Liver (tissue), 9 donors: ENCODE results near the gene WDHD1. TPM values are rescaled to one million over a fixed set of nuclear protein-coding genes. Genes with fewer than 3 reads are reported as not detected.

Experiments
- DNase-seq: peaks from one replicate; pipeline ENCODE4 v3.0.0-alpha.2; 2017; ENCODE audit warnings: low spot score
- H3K27ac ChIP-seq, 2 donors: one replicate each; pipeline ENCODE4 v1.7.0; 2013; ENCODE audit warnings: inconsistent platforms in 2 of 2, low read length in 2 of 2, control low read depth in 1 of 2, low read depth in 1 of 2, mild to moderate bottlenecking in 1 of 2
- H3K27me3 ChIP-seq, 4 donors: one replicate each; pipeline versions ENCODE4 v1.6.1 to v1.7.0; 2013; ENCODE audit warnings: low read length in 3 of 4, inconsistent platforms in 1 of 4, mild to moderate bottlenecking in 1 of 4, moderate library complexity in 1 of 4; ENCODE audit not compliant: control insufficient read depth in 4 of 4, insufficient read depth in 4 of 4
- H3K36me3 ChIP-seq, 4 donors: one replicate each; pipeline versions ENCODE4 v1.6.1 to v1.7.0; 2013; ENCODE audit warnings: low read length in 3 of 4, mild to moderate bottlenecking in 3 of 4, low read depth in 1 of 4, moderate library complexity in 1 of 4; ENCODE audit not compliant: control insufficient read depth in 4 of 4, insufficient read depth in 3 of 4
- H3K4me1 ChIP-seq, 4 donors: one replicate each; pipeline versions ENCODE4 v1.6.1 to v1.7.0; 2013; ENCODE audit warnings: low read length in 3 of 4, mild to moderate bottlenecking in 3 of 4, moderate library complexity in 1 of 4; ENCODE audit not compliant: control insufficient read depth in 4 of 4, insufficient read depth in 4 of 4
- H3K4me3 ChIP-seq, 3 donors: one replicate each; pipeline versions ENCODE4 v1.6.1 to v1.7.0; 2013; ENCODE audit warnings: low read length in 3 of 3, control low read depth in 1 of 3, low read depth in 1 of 3, mild to moderate bottlenecking in 1 of 3
- H3K9ac ChIP-seq, 2 donors: one replicate each; pipeline ENCODE4 v1.7.0; 2013; ENCODE audit warnings: low read length in 2 of 2, mild to moderate bottlenecking in 2 of 2, moderate library complexity in 2 of 2, control low read depth in 1 of 2, low read depth in 1 of 2
- H3K9me3 ChIP-seq, 4 donors: one replicate each; pipeline versions ENCODE4 v1.6.1 to v1.7.0; 2013; ENCODE audit warnings: low read length in 3 of 4; ENCODE audit not compliant: control insufficient read depth in 4 of 4
- EGR1 ChIP-seq, 2 donors: IDR thresholded peaks; 2 replicates each; pipeline ENCODE4 v1.6.1; 2016 to 2018; ENCODE audit warnings: antibody characterized with exemption in 2 of 2, low read depth in 2 of 2
- FOXA1 ChIP-seq: IDR thresholded peaks from 2 replicates; pipeline ENCODE4 v1.6.1; 2016; ENCODE audit warnings: antibody characterized with exemption
- GABPA ChIP-seq, 2 donors: IDR thresholded peaks in 1 of 2; conservative IDR thresholded peaks in 1 of 2; 2 replicates each; pipeline ENCODE4 v1.6.1; 2016; ENCODE audit warnings: antibody characterized with exemption in 2 of 2, mild to moderate bottlenecking in 1 of 2, moderate library complexity in 1 of 2
- HNF4A ChIP-seq, 2 donors: conservative IDR thresholded peaks; 2 replicates each; pipeline ENCODE4 v1.6.1; 2016; ENCODE audit warnings: antibody characterized with exemption in 2 of 2, mild to moderate bottlenecking in 2 of 2
- JUND ChIP-seq, 2 donors: IDR thresholded peaks; 2 replicates each; pipeline ENCODE4 v1.6.1; 2016; ENCODE audit warnings: antibody characterized with exemption in 2 of 2
- NR2F2 ChIP-seq: IDR thresholded peaks from 2 replicates; pipeline ENCODE4 v1.6.1; 2016; ENCODE audit warnings: antibody characterized with exemption
- RXRA ChIP-seq, 2 donors: IDR thresholded peaks; 2 replicates each; pipeline ENCODE4 v1.6.1; 2017 to 2018; ENCODE audit warnings: antibody characterized with exemption in 2 of 2, mild to moderate bottlenecking in 1 of 2
- SP1 ChIP-seq: IDR thresholded peaks from 2 replicates; pipeline ENCODE4 v1.6.1; 2018; ENCODE audit warnings: antibody characterized with exemption, mild to moderate bottlenecking
- TAF1 ChIP-seq: conservative IDR thresholded peaks from 2 replicates; pipeline ENCODE4 v1.6.1; 2016; ENCODE audit warnings: antibody characterized with exemption, mild to moderate bottlenecking
- YY1 ChIP-seq: IDR thresholded peaks from 2 replicates; pipeline ENCODE4 v1.6.1; 2016; ENCODE audit warnings: antibody characterized with exemption, mild to moderate bottlenecking
- WGBS: extraction: QIAGEN DNeasy Blood & Tissue Kit; methylation state at CpG from one replicate; pipeline ENCODE4 v1.1.7; 2013; 5-methylcytosine and 5-hydroxymethylcytosine counted together
- polyA plus RNA-seq, 2 donors: library from polyadenylated mRNA; stranded (reverse) in 1 of 2; unstranded in 1 of 2; fragments of 200-250 nt in 1 of 2; fragments of >200 nt in 1 of 2; fragmentation: Nextera tagmentation in 1 of 2; extraction: Ambion mirVana in 1 of 2; gene quantifications; one replicate each; pipeline versions ENCODE4 v1.2.1 to v1.2.3, GENCODE V29; 2013 to 2015
- total RNA-seq, 2 donors: library from RNA; depleted of rRNA; stranded (reverse); fragments of >200 nt; gene quantifications; one replicate each; pipeline ENCODE4 v1.2.3, GENCODE V29; 2014
- TF ChIP-seq, protein P1 (sequence below): fragments of 150-350 bp; IDR thresholded peaks from 2 replicates; pipeline ENCODE4 v1.5.1; 2017; ENCODE audit warnings: improper control_type of control experiment, low read depth, low read length; ENCODE audit not compliant: missing input control
- TF ChIP-seq, protein P2 (sequence below): IDR thresholded peaks from 2 replicates; pipeline ENCODE4 v1.6.1; 2016; ENCODE audit warnings: antibody characterized with exemption, mild to moderate bottlenecking
- TF ChIP-seq, protein P3 (sequence below): IDR thresholded peaks from 2 replicates; pipeline ENCODE4 v1.6.1; 2016; ENCODE audit warnings: antibody characterized with exemption
- TF ChIP-seq, protein P4 (sequence below): IDR thresholded peaks from 2 replicates; pipeline ENCODE4 v1.6.1; 2016; ENCODE audit warnings: antibody characterized with exemption
- donor health status: healthy.
- donor health status: healthy.
- donor health status: healthy.
- donor health status: healthy.
- donor health status: healthy.

Gene WDHD1
- total and polyA plus RNA-seq, 4 donors, result 0.18 to 14.1 (median 0.42) TPM

DNA sequence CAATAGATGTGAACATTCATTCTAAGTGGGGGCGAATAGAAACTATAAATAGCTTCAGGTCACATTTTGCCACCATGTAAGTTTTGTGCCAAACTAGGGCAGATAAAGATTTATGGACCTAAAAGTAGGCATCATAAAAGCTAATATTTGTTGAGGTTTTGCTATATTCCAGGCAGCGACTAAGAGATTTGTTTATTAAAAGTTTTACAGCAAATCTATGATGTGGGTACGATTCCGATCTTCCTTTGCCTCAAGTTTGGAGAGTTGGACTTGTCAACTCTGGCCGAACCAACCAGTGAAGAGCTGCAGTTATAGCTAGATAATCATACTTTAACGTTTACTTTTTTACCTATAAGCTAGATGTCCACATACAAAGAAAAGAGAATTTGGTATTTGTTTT is 26.1 kb upstream of the WDHD1 start:
- H3K4me1 ChIP-seq, result peaks cover 8 to 17% (median 14%) of the 10 kb centered on the region in 4 donors
- TF ChIP-seq, protein P1, sequence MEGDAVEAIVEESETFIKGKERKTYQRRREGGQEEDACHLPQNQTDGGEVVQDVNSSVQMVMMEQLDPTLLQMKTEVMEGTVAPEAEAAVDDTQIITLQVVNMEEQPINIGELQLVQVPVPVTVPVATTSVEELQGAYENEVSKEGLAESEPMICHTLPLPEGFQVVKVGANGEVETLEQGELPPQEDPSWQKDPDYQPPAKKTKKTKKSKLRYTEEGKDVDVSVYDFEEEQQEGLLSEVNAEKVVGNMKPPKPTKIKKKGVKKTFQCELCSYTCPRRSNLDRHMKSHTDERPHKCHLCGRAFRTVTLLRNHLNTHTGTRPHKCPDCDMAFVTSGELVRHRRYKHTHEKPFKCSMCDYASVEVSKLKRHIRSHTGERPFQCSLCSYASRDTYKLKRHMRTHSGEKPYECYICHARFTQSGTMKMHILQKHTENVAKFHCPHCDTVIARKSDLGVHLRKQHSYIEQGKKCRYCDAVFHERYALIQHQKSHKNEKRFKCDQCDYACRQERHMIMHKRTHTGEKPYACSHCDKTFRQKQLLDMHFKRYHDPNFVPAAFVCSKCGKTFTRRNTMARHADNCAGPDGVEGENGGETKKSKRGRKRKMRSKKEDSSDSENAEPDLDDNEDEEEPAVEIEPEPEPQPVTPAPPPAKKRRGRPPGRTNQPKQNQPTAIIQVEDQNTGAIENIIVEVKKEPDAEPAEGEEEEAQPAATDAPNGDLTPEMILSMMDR, result no peak
- TF ChIP-seq YY1, result no peak
- no peak for TF ChIP-seq NR2F2
- TF ChIP-seq, protein P2, sequence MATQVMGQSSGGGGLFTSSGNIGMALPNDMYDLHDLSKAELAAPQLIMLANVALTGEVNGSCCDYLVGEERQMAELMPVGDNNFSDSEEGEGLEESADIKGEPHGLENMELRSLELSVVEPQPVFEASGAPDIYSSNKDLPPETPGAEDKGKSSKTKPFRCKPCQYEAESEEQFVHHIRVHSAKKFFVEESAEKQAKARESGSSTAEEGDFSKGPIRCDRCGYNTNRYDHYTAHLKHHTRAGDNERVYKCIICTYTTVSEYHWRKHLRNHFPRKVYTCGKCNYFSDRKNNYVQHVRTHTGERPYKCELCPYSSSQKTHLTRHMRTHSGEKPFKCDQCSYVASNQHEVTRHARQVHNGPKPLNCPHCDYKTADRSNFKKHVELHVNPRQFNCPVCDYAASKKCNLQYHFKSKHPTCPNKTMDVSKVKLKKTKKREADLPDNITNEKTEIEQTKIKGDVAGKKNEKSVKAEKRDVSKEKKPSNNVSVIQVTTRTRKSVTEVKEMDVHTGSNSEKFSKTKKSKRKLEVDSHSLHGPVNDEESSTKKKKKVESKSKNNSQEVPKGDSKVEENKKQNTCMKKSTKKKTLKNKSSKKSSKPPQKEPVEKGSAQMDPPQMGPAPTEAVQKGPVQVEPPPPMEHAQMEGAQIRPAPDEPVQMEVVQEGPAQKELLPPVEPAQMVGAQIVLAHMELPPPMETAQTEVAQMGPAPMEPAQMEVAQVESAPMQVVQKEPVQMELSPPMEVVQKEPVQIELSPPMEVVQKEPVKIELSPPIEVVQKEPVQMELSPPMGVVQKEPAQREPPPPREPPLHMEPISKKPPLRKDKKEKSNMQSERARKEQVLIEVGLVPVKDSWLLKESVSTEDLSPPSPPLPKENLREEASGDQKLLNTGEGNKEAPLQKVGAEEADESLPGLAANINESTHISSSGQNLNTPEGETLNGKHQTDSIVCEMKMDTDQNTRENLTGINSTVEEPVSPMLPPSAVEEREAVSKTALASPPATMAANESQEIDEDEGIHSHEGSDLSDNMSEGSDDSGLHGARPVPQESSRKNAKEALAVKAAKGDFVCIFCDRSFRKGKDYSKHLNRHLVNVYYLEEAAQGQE, result no peak
- no peak for TF ChIP-seq GABPA (IDR thresholded peaks at IDR 0.05 in 1 of 2, conservative IDR thresholded peaks at IDR 0.05 in 1 of 2)
- TF ChIP-seq FOXA1, result no peak
- TF ChIP-seq JUND (IDR thresholded peaks at IDR 0.05), result no peak
- TF ChIP-seq, protein P3, sequence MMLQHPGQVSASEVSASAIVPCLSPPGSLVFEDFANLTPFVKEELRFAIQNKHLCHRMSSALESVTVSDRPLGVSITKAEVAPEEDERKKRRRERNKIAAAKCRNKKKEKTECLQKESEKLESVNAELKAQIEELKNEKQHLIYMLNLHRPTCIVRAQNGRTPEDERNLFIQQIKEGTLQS, result no peak
- TF ChIP-seq HNF4A (conservative IDR thresholded peaks at IDR 0.05), result no peak
- TF ChIP-seq EGR1 (IDR thresholded peaks at IDR 0.05; ENCODE audit: low read depth in 2 of 2), result no peak
- H3K4me3 ChIP-seq, result peak overlapping the region in 1 of 3 donors; percentile 92
- no peaks in the 10 kb centered on the region for H3K27me3 ChIP-seq
- 70% methylated on average over 6 of the region's 6 CpGs for WGBS
- peaks cover 0 to 4% (median 1%) of the 10 kb centered on the region in 4 donors for H3K36me3 ChIP-seq
- peak overlapping the region in 1 of 2 donors; percentile 88 for H3K9ac ChIP-seq
- DNase-seq, result no peak
- H3K27ac ChIP-seq, result peak overlapping the region; percentile 11 to 100
- no peaks in the 10 kb centered on the region for H3K9me3 ChIP-seq

DNA sequence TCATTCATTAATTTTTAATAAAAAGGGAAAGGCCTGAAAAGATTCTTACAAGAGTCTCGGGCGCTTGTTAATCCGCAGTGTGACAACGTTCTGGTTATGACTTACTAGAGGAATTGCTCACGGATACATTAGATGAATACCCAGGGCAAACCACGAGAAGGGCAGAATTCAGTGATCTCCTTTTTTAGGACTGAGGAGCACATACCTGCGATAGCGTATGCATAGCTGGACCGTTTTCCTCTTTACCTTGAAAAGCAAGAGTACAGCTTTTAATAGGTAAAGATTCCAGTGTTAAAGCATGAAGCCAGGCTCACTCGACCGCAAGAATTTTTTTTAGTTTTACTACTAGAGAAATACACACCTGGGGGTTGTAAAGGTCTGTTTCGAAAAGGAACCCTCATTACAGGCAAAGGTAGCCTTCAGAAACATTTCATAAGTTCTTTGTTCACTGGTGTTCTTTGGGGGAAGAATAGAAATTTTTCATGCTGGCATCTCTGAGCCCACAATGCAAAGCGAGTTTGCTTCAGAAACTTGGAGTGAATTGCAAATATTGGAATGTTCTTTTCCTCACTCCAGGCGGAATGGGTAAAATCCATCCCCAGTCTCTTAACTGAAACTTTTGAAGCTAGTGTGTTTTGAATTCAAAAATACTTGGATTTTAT is 25.5 kb upstream of the WDHD1 start:
- Histone ChIP-seq H3K9ac (peak overlapping the region; percentile 88 to 100), H3K9me3 (no peaks in the 10 kb centered on the region), H3K4me3 (peak overlapping the region; percentile 76 to 96 (median 92)), H3K27ac (peak overlapping the region; percentile 97 to 100), H3K36me3 (peaks cover 0 to 4% (median 1%) of the 10 kb centered on the region in 4 donors), H3K27me3 (no peaks in the 10 kb centered on the region), H3K4me1 (peaks cover 8 to 17% (median 14%) of the 10 kb centered on the region in 4 donors)
- TF ChIP-seq JUND (IDR thresholded peaks at IDR 0.05) (no peak), YY1 (no peak), TAF1 (no peak), FOXA1 (no peak), RXRA (IDR thresholded peaks at IDR 0.05) (no peak), SP1 (no peak), HNF4A (conservative IDR thresholded peaks at IDR 0.05) (no peak), GABPA (IDR thresholded peaks at IDR 0.05 in 1 of 2, conservative IDR thresholded peaks at IDR 0.05 in 1 of 2) (no peak)
- TF ChIP-seq, protein P4, sequence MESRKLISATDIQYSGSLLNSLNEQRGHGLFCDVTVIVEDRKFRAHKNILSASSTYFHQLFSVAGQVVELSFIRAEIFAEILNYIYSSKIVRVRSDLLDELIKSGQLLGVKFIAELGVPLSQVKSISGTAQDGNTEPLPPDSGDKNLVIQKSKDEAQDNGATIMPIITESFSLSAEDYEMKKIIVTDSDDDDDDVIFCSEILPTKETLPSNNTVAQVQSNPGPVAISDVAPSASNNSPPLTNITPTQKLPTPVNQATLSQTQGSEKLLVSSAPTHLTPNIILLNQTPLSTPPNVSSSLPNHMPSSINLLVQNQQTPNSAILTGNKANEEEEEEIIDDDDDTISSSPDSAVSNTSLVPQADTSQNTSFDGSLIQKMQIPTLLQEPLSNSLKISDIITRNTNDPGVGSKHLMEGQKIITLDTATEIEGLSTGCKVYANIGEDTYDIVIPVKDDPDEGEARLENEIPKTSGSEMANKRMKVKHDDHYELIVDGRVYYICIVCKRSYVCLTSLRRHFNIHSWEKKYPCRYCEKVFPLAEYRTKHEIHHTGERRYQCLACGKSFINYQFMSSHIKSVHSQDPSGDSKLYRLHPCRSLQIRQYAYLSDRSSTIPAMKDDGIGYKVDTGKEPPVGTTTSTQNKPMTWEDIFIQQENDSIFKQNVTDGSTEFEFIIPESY, result no peak
- DNase-seq, result no peak
- 5% methylated on average over 14 of the region's 14 CpGs for WGBS
